Smooth muscle cell (in vitro differentiated cells): ENCODE data around the gene SLC44A1. TPM values are rescaled to one million over a fixed set of nuclear protein-coding genes. Genes with fewer than 3 reads are reported as not detected.

Experiments used
- DNase-seq: peaks from one replicate; lab custom pipeline; 2025; ENCODE audit not compliant: unreplicated experiment; lab: John Stamatoyannopoulos, UW
- H2AFZ ChIP-seq: fragments of 200-600 bp; sonication (generic); 2 replicates; pipeline ENCODE4 v1.6.0; 2016; ENCODE audit warnings: antibody characterized with exemption, low read depth, mild to moderate bottlenecking
- H3F3A ChIP-seq: fragments of 200-600 bp; sonication (generic); 2 replicates; pipeline ENCODE4 v1.6.0; 2017; ENCODE audit warnings: antibody characterized with exemption, low read depth
- H3K27ac ChIP-seq: fragments of 200-600 bp; sonication (generic); 2 replicates; pipeline ENCODE4 v1.5.1; 2016; ENCODE audit warnings: low read depth, mild to moderate bottlenecking
- H3K27me3 ChIP-seq: fragments of 200-600 bp; sonication (generic); 2 replicates; pipeline ENCODE4 v1.6.1; 2016; ENCODE audit warnings: low read depth, mild to moderate bottlenecking
- H3K36me3 ChIP-seq: fragments of 200-600 bp; sonication (generic); 2 replicates; pipeline ENCODE4 v1.5.1; 2016; ENCODE audit warnings: low read depth
- H3K4me1 ChIP-seq: fragments of 200-600 bp; sonication (generic); 2 replicates; pipeline ENCODE4 v1.5.1; 2016; ENCODE audit warnings: low read depth
- H3K4me2 ChIP-seq: fragments of 200-600 bp; sonication (generic); 2 replicates; pipeline ENCODE4 v1.6.0; 2016; ENCODE audit warnings: mild to moderate bottlenecking
- H3K4me3 ChIP-seq: fragments of 200-600 bp; sonication (generic); 2 replicates; pipeline ENCODE4 v1.5.1; 2016; ENCODE audit warnings: mild to moderate bottlenecking
- H3K79me2 ChIP-seq: fragments of 200-600 bp; sonication (generic); 2 replicates; pipeline ENCODE4 v1.6.0; 2016; ENCODE audit warnings: low read depth, mild to moderate bottlenecking
- H3K9ac ChIP-seq: fragments of 200-600 bp; sonication (generic); 2 replicates; pipeline ENCODE4 v1.6.0; 2016; ENCODE audit warnings: low read depth
- H3K9me3 ChIP-seq: fragments of 200-600 bp; sonication (generic); replicated peaks from 2 replicates; pipeline ENCODE4 v1.5.1; 2016; ENCODE audit warnings: low read depth
- H4K20me1 ChIP-seq: fragments of 200-600 bp; sonication (generic); 2 replicates; pipeline ENCODE4 v1.6.0; 2016; ENCODE audit warnings: low read depth
- WGBS: methylation state at CpG from one replicate; pipeline ENCODE4 v1.1.7; 2016; ENCODE audit warnings: low lambda C conversion rate; 5-methylcytosine and 5-hydroxymethylcytosine counted together
- polyA plus RNA-seq: library from polyadenylated mRNA; unstranded; fragments of >200 nt; fragmentation: Nextera tagmentation; extraction: Ambion mirVana; gene quantifications from 2 replicates; pipeline ENCODE4 v1.2.1, GENCODE V29; 2016
- total RNA-seq: library from RNA; depleted of rRNA; stranded (reverse); fragments of >200 nt; gene quantifications from 2 replicates; pipeline ENCODE4 v1.2.3, GENCODE V29; 2014
- TF ChIP-seq, protein P1 (sequence below): fragments of 200-600 bp; sonication (generic); IDR thresholded peaks from 2 replicates; pipeline ENCODE4 v1.5.1; 2017; ENCODE audit warnings: borderline replicate concordance, mild to moderate bottlenecking, antibody characterized with exemption; ENCODE audit not compliant: insufficient read depth, poor library complexity, severe bottlenecking

The SLC44A1 gene
- total and polyA plus RNA-seq, 2 experiments from 2014 or later, result 14.0 to 22.2 TPM

DNA sequence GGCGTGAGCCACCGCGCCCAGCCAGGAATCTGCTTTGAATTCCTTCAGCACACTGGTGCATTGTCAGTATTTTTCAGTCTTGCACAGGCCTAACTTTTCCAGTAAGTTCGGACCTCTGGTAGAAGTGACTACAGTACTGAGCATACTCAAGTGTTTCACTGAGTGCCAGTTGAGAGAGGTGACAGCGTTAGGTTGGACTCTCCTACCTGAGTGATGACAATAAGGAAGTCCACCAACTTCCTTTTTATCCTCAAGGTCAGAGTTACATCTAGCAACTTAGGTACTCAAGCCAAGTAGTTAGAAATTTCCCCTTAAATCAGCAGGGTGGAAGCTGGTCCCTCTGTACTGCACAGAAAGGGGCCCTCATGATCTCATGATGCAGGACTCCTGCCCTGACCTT lies 177.4 kb downstream of the SLC44A1 start:
- Histone ChIP-seq H3K36me3 (no peaks in the 10 kb centered on the region), H3K27ac (no peak overlapping the region), H3F3A (peaks cover 3% of the 10 kb centered on the region), H3K9me3 (no peaks in the 10 kb centered on the region), H3K27me3 (no peaks in the 10 kb centered on the region), H3K4me2 (no peak overlapping the region), H3K79me2 (no peaks in the 10 kb centered on the region), H3K4me3 (no peak overlapping the region), H3K4me1 (no peaks in the 10 kb centered on the region), H2AFZ (no peak overlapping the region), H3K9ac (no peak overlapping the region), H4K20me1 (no peaks in the 10 kb centered on the region)
- TF ChIP-seq, protein P1, sequence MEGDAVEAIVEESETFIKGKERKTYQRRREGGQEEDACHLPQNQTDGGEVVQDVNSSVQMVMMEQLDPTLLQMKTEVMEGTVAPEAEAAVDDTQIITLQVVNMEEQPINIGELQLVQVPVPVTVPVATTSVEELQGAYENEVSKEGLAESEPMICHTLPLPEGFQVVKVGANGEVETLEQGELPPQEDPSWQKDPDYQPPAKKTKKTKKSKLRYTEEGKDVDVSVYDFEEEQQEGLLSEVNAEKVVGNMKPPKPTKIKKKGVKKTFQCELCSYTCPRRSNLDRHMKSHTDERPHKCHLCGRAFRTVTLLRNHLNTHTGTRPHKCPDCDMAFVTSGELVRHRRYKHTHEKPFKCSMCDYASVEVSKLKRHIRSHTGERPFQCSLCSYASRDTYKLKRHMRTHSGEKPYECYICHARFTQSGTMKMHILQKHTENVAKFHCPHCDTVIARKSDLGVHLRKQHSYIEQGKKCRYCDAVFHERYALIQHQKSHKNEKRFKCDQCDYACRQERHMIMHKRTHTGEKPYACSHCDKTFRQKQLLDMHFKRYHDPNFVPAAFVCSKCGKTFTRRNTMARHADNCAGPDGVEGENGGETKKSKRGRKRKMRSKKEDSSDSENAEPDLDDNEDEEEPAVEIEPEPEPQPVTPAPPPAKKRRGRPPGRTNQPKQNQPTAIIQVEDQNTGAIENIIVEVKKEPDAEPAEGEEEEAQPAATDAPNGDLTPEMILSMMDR, result no peak
- no peak for DNase-seq
- WGBS, result 96% methylated on average over 5 of the region's 5 CpGs

DNA sequence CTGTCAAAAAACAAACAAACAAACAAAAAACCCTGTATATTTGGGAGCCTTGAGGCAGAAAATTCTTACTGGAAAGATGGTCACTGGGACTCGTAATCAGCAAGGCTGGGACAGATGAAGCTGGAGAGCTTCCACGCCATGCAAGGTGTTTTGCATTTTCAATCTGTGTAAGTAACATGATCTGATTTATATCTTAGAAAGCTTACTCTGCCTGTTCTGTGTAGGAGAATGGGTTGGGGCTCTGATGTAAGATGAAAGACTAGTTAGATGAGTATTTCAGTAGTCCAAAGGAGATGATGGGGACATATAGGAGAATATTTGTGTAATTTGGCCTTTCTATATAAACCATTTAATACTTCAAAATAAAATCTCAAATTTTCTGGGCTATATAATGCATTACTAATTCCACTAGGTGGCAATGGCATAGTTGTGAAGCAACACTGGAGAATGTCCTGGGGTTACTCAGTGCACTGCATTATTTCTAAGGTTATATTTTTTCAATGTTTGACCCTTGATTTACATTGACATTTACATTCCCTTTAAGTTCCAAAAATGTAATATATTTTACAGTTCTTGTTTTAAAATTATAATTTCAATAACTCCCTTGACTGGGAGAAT lies 181.5 kb downstream of the SLC44A1 start:
- H3K27ac ChIP-seq, result no peak overlapping the region
- WGBS, result 53% methylated on average over 2 of the region's 2 CpGs
- no peak for DNase-seq

DNA sequence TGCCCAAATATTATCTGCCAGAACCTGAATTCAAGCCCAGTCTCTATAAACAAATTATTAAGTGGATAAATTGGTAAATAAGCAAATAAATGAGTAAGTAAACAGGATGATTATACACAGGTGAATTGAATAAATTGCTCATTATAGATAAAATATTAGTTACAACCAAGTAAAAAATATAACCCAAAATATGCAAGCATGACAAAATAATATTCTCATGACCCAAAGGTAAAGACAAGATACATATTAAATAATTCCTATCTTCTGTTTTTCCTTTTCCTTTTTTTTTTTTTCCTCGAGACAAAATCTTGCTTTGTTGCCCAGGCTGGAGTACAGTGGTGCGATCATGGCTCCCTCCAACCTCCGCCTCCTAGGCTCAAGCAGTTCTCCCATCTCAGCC lies 182.2 kb downstream of the SLC44A1 start:
- no peak overlapping the region for H3K4me2 ChIP-seq

More for the DNA sequence above, 181.5 kb downstream of the SLC44A1 start:
- H3K79me2 ChIP-seq, result no peaks in the 10 kb centered on the region
- no peak overlapping the region for H3K4me2 ChIP-seq
- no peak overlapping the region for H3K9ac ChIP-seq
- no peaks in the 10 kb centered on the region for H3K4me1 ChIP-seq
- TF ChIP-seq, protein P1, result peak; percentile 48
- H3K27me3 ChIP-seq, result no peaks in the 10 kb centered on the region
- no peak overlapping the region for H3K4me3 ChIP-seq
- no peaks in the 10 kb centered on the region for H4K20me1 ChIP-seq
- H2AFZ ChIP-seq, result no peak overlapping the region
- H3K36me3 ChIP-seq, result no peaks in the 10 kb centered on the region
- no peaks in the 10 kb centered on the region for H3F3A ChIP-seq
- no peaks in the 10 kb centered on the region for H3K9me3 ChIP-seq

More for the DNA sequence above, 182.2 kb downstream of the SLC44A1 start:
- Histone ChIP-seq H3K9ac (no peak overlapping the region), H3K9me3 (no peaks in the 10 kb centered on the region), H2AFZ (no peak overlapping the region), H3K4me3 (no peak overlapping the region), H3K36me3 (no peaks in the 10 kb centered on the region), H3K27me3 (no peaks in the 10 kb centered on the region), H3K27ac (no peak overlapping the region), H3K4me1 (no peaks in the 10 kb centered on the region), H3F3A (no peaks in the 10 kb centered on the region), H4K20me1 (no peaks in the 10 kb centered on the region), H3K79me2 (no peaks in the 10 kb centered on the region)
- TF ChIP-seq, protein P1, result no peak
- WGBS, result 85% methylated on average over 3 of the region's 3 CpGs
- DNase-seq, result no peak
